Measurements from ENCODE around the gene CCNC.

CCNC gene

GRCh38 chr6:99522531-99522930 lies 45.9 kb downstream of the CCNC start:
- H3K4me3 ChIP-seq (ENCODE audit: low read depth, low read length): no peak overlapping the region; the same call in 1 of the 2 replicates
- no peak for TF ChIP-seq CTCF (IDR thresholded peaks at IDR 0.05; ENCODE audit: low read depth, low read length)

- peak overlapping the region; percentile 95 for H3K4me3 ChIP-seq (ENCODE audit: low read depth, low read length)
- no peak for TF ChIP-seq CTCF (IDR thresholded peaks at IDR 0.05; ENCODE audit: low read depth, low read length)
These were observed 46.8 kb downstream of the CCNC start for GRCh38 chr6:99521633-99522151.

GRCh38 chr6:99520855-99521632 lies 47.4 kb downstream of the CCNC start:
- H3K4me3 ChIP-seq (ENCODE audit: low read depth, low read length): peak overlapping the region; percentile 95
- TF ChIP-seq CTCF (IDR thresholded peaks at IDR 0.05; ENCODE audit: low read depth, low read length): peak; percentile 69

- H3K4me3 ChIP-seq (ENCODE audit: low read depth, low read length): no peak overlapping the region
- no peak for TF ChIP-seq CTCF (IDR thresholded peaks at IDR 0.05; ENCODE audit: low read depth, low read length)
These were observed 49.0 kb downstream of the CCNC start for GRCh38 chr6:99519446-99519845.

- peak overlapping the region; percentile 82 for H3K4me3 ChIP-seq (ENCODE audit: low read depth, low read length)
- no peak for TF ChIP-seq CTCF (IDR thresholded peaks at IDR 0.05; ENCODE audit: low read depth, low read length)
These were observed 54.4 kb downstream of the CCNC start for GRCh38 chr6:99514089-99514488.

GRCh38 chr6:99512033-99512432 lies 56.4 kb downstream of the CCNC start:
- no peak for TF ChIP-seq CTCF (IDR thresholded peaks at IDR 0.05; ENCODE audit: low read depth, low read length)
- H3K4me3 ChIP-seq (ENCODE audit: low read depth, low read length): no peak overlapping the region

GRCh38 chr6:99507648-99508047 lies 60.8 kb downstream of the CCNC start:
- TF ChIP-seq CTCF (IDR thresholded peaks at IDR 0.05; ENCODE audit: low read depth, low read length): no peak

More at GRCh38 chr6:99507648-99508047, 60.8 kb downstream of the CCNC start:
- H3K4me3 ChIP-seq (ENCODE audit: low read depth, low read length): no peak overlapping the region
